ENCODE measurements around the gene ADAMTS18.

- TF ChIP-seq CTCF (IDR thresholded peaks at IDR 0.05; ENCODE audit: low read depth, low read length, missing input control): no peak
- TF ChIP-seq ATF3 (IDR thresholded peaks at IDR 0.05): no peak
- no peak for TF ChIP-seq YY1 (IDR thresholded peaks at IDR 0.05)
- TF ChIP-seq GABPA (IDR thresholded peaks at IDR 0.05 in 1 of 2, conservative IDR thresholded peaks at IDR 0.05 in 1 of 2): no peak
- no peak for TF ChIP-seq ZBTB33 (IDR thresholded peaks at IDR 0.05)
- no peak for TF ChIP-seq REST (IDR thresholded peaks at IDR 0.05)
- no peak for TF ChIP-seq SP1 (IDR thresholded peaks at IDR 0.05)
- no peak for TF ChIP-seq JUND (IDR thresholded peaks at IDR 0.05)
Observed at GRCh38 chr16:77331802-77332586, 102.8 kb downstream of the ADAMTS18 start.

Data from liver (tissue), 3 donors.